Measurements from ENCODE around the gene ASB8.

DNA sequence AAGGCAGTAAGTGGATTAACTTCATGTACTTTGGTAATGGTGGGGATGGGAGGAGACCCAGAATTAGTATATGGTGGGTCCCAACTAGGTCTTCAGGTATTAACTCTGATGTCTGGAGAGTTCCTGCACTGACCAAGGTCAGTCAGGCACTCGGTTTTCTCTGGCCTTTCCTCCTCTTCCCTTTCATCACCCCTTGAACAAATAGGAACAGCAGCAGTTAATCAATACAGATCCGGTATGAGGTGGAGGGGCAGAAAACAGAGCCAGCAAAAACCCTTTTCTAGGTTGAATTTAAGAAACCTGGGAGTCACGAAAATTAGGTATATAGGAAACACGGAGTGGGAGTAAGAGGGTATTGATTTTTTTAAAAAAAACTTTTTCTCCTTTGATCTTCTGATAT, 34.1 kb downstream of the ASB8 start:
- TF ChIP-seq, protein P1, sequence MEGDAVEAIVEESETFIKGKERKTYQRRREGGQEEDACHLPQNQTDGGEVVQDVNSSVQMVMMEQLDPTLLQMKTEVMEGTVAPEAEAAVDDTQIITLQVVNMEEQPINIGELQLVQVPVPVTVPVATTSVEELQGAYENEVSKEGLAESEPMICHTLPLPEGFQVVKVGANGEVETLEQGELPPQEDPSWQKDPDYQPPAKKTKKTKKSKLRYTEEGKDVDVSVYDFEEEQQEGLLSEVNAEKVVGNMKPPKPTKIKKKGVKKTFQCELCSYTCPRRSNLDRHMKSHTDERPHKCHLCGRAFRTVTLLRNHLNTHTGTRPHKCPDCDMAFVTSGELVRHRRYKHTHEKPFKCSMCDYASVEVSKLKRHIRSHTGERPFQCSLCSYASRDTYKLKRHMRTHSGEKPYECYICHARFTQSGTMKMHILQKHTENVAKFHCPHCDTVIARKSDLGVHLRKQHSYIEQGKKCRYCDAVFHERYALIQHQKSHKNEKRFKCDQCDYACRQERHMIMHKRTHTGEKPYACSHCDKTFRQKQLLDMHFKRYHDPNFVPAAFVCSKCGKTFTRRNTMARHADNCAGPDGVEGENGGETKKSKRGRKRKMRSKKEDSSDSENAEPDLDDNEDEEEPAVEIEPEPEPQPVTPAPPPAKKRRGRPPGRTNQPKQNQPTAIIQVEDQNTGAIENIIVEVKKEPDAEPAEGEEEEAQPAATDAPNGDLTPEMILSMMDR (IDR thresholded peaks at IDR 0.05), result no peak
- TF ChIP-seq JUN (IDR thresholded peaks at IDR 0.05) (no peak), POLR2A (IDR thresholded peaks at IDR 0.05; ENCODE audit: low read length) (no peak), BHLHE40 (IDR thresholded peaks at IDR 0.05; ENCODE audit: low read depth, low read length) (no peak)

All from A549 (cell line).